Measurements from ENCODE around the gene TNXB. TPM values are rescaled to one million over a fixed set of nuclear protein-coding genes. Genes with fewer than 3 reads are reported as not detected.
"Not testable (repeated sequence)": the region's sequence is repeated elsewhere in the genome, so short reads cannot be mapped to it uniquely, and the experiment has no call there.

Gene TNXB
- total and polyA plus RNA-seq, 3 experiments from 2014 or later = 2.5 to 4.9 TPM; not detected in 1

DNA sequence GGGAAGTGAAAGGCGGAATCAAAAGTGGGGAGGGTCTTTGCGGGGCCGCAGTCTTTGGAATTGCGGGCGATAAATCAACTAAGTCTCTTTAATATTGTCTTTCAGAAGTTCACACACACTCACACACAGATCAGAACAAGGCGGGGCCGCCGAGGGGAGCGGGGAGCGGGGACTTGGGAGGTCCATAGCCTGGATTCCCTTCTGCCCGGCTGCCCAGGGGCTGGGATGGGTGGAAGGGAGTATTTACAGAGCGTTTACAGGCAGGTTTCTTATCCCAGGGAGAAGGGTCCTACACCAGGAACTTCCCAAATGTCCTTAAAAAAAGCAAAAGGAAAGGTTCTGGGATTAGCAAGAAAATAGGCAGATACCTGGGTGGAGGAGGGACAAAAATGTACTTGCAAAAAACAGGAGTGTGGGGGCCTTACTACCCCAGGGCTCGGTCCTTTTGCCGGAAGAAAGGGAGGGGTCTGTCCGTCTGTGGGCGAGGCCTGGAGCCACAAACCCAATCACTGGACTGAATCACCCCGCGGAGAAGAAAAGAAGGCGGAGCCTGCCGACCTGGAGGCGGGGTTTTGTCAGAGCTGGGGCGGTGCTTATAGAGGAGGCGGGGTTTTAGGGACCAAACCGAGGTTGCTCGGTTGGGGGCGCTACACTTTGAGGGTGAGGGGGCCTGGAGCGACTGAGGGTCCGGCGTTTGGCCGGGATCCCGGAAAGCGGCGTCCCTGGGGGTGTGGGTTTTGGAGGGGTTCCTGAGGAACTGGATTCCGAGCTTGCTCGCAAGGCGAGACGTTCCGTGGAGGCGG lies 39.4 kb upstream of the TNXB start:
- Histone ChIP-seq H3K27ac (ENCODE audit: low read depth, low read length) (no peak overlapping the region), H3K27me3 (ENCODE audit: insufficient read depth, low read length, poor library complexity, severe bottlenecking) (no peaks in the 10 kb centered on the region), H3K36me3 (ENCODE audit: insufficient read depth, low read length) (no peaks in the 10 kb centered on the region), H3K9me3 (ENCODE audit: low read length) (no peaks in the 10 kb centered on the region), H3K4me1 (ENCODE audit: insufficient read depth, low read length) (peaks cover 14% of the 10 kb centered on the region), H3K4me3 (ENCODE audit: low read length) (no peak overlapping the region)
- peaks cover 0 to 8% (median 0%) of the 10 kb centered on the region in 3 donors for H3K36me3 Mint-ChIP-seq
- CTCF ChIA-PET = interaction anchor here (1.0 to 2.0 kb wide), 4 partner anchors 10 to 97 kb away, joined by 3 to 9 read pairs (median 4); no protein-coding TSS in a partner anchor
- peak; percentile 37 to 80 (median 58) for DNase-seq
- peaks cover 33 to 52% (median 48%) of the 10 kb centered on the region in 3 donors for H3K4me1 Mint-ChIP-seq
- peak overlapping the region; percentile 80 to 89 (median 84) for H3K4me3 Mint-ChIP-seq
- POLR2A ChIA-PET = no interaction called here
- peaks cover 29 to 47% of the 10 kb centered on the region in 2 donors for H3K27me3 Mint-ChIP-seq
- H3K9me3 Mint-ChIP-seq = peaks cover 0 to 8% (median 0%) of the 10 kb centered on the region in 5 donors
- H3K27ac Mint-ChIP-seq = peak overlapping the region; percentile 28 to 90 (median 68)

DNA sequence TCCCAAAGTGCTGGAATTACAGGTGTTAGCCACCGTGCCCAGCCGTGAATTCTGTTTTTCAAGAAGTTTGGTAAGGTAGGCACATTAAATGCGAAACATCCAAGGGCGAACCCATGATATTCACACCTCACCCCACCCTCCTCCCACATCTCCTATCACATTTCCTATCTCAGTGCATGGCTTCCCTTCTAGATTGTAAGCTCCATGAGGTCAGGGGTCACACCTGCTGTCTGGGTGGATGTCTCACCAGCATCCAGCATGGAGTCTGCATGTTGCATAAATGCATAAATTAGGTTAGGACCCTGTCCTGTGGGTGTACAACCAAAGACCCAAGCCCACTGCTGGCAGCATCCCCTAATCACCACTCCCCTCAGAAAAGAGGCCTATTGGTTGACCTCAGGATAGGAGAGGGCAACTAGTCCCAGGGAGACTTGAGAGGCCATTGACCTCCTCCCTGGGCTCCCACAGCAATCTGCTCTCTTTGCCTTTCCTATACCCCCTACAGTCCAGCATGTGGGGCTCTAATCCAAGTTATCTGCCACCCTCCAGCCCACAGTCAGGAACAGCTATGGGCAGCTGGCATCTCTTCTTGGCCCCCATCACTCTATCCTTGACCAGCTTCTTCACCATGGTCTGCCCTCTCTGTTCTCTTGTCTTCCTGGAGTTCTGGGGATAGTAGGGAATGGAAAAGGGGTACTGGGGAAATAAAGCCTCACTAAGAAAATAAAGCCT lies 38.4 kb upstream of the TNXB start:
- no peaks in the 10 kb centered on the region for H3K9me3 ChIP-seq (ENCODE audit: low read length)
- H3K27me3 Mint-ChIP-seq = peaks cover 29 to 47% of the 10 kb centered on the region in 2 donors
- peaks cover 0 to 8% (median 0%) of the 10 kb centered on the region in 5 donors for H3K9me3 Mint-ChIP-seq
- peaks cover 6% of the 10 kb centered on the region for H3K4me1 ChIP-seq (ENCODE audit: insufficient read depth, low read length)
- no peaks in the 10 kb centered on the region for H3K36me3 ChIP-seq (ENCODE audit: insufficient read depth, low read length)
- no peak for DNase-seq
- no peaks in the 10 kb centered on the region for H3K27me3 ChIP-seq (ENCODE audit: insufficient read depth, low read length, poor library complexity, severe bottlenecking)
- POLR2A ChIA-PET = no interaction called here
- no peak overlapping the region for H3K27ac ChIP-seq (ENCODE audit: low read depth, low read length)
- H3K4me1 Mint-ChIP-seq = peaks cover 26 to 43% (median 40%) of the 10 kb centered on the region in 3 donors
- H3K27ac Mint-ChIP-seq = peak overlapping the region in 3 of 8 donors; percentile 5 to 90 (median 51)
- CTCF ChIA-PET = interaction anchor here (0.6 to 2.0 kb wide), 5 partner anchors 9 to 600 kb away, joined by 3 to 9 read pairs (median 3); no protein-coding TSS in a partner anchor
- no peak overlapping the region for H3K4me3 ChIP-seq (ENCODE audit: low read length)
- H3K4me3 Mint-ChIP-seq = peak overlapping the region in 3 of 7 donors; percentile 86 to 89 (median 86)
- peaks cover 0 to 8% (median 0%) of the 10 kb centered on the region in 3 donors for H3K36me3 Mint-ChIP-seq

DNA sequence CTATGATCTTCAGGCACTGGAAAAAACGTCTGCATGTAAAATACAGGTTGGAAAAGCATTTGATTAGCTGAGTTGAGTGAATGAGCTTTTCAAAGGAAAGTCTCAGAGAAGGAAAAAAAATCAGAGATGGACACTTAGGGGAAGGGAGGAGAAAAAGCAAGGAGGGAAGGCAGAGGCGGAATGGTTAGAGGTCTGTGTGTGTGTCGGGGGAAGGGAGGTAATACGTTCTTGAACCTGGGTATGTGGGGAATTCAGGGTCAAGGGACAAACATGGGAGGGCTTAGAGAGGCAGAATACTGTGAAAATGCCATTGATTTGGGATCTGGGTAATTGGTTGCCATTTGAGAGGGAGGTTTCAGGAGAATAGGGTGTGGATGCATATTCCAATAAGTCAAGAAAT lies 37.5 kb upstream of the TNXB start:
- no peak overlapping the region for H3K27ac ChIP-seq (ENCODE audit: low read depth, low read length)
- ChIA-PET POLR2A (no interaction called here), CTCF (no interaction called here)

GRCh38 chr6:32146287-32146686 lies 37.1 kb upstream of the TNXB start:
- peaks cover 28 to 53% of the 10 kb centered on the region in 2 donors for H3K27me3 Mint-ChIP-seq
- CTCF ChIA-PET = no interaction called here
- POLR2A ChIA-PET = interaction anchor here (0.6 kb wide), 1 partner anchor 11 kb away, joined by 4 read pairs; no protein-coding TSS in a partner anchor
- H3K4me3 ChIP-seq (ENCODE audit: low read length) = no peak overlapping the region
- no peaks in the 10 kb centered on the region for H3K27me3 ChIP-seq (ENCODE audit: insufficient read depth, low read length, poor library complexity, severe bottlenecking)
- no peak for DNase-seq
- H3K9me3 Mint-ChIP-seq = peaks cover 0 to 8% (median 0%) of the 10 kb centered on the region in 5 donors
- peaks cover 0 to 8% (median 0%) of the 10 kb centered on the region in 3 donors for H3K36me3 Mint-ChIP-seq
- H3K36me3 ChIP-seq (ENCODE audit: insufficient read depth, low read length) = no peaks in the 10 kb centered on the region
- peak overlapping the region in 1 of 7 donors; percentile 0 for H3K4me3 Mint-ChIP-seq
- H3K4me1 ChIP-seq (ENCODE audit: insufficient read depth, low read length) = no peaks in the 10 kb centered on the region
- no peaks in the 10 kb centered on the region for H3K9me3 ChIP-seq (ENCODE audit: low read length)
- peaks cover 23 to 36% (median 33%) of the 10 kb centered on the region in 3 donors for H3K4me1 Mint-ChIP-seq
- no peak overlapping the region for H3K27ac ChIP-seq (ENCODE audit: low read depth, low read length)
- H3K27ac Mint-ChIP-seq = no peak overlapping the region

More for the DNA sequence above, 37.5 kb upstream of the TNXB start:
- peaks cover 29 to 51% of the 10 kb centered on the region in 2 donors for H3K27me3 Mint-ChIP-seq
- Histone ChIP-seq H3K9me3 (ENCODE audit: low read length) (no peaks in the 10 kb centered on the region), H3K36me3 (ENCODE audit: insufficient read depth, low read length) (no peaks in the 10 kb centered on the region), H3K27me3 (ENCODE audit: insufficient read depth, low read length, poor library complexity, severe bottlenecking) (no peaks in the 10 kb centered on the region), H3K4me1 (ENCODE audit: insufficient read depth, low read length) (no peaks in the 10 kb centered on the region), H3K4me3 (ENCODE audit: low read length) (no peak overlapping the region)
- H3K4me1 Mint-ChIP-seq = peaks cover 23 to 38% (median 35%) of the 10 kb centered on the region in 3 donors
- H3K9me3 Mint-ChIP-seq = peaks cover 0 to 8% (median 0%) of the 10 kb centered on the region in 5 donors
- no peak overlapping the region for H3K4me3 Mint-ChIP-seq
- peaks cover 0 to 8% (median 0%) of the 10 kb centered on the region in 3 donors for H3K36me3 Mint-ChIP-seq
- no peak overlapping the region for H3K27ac Mint-ChIP-seq
- DNase-seq = no peak

DNA sequence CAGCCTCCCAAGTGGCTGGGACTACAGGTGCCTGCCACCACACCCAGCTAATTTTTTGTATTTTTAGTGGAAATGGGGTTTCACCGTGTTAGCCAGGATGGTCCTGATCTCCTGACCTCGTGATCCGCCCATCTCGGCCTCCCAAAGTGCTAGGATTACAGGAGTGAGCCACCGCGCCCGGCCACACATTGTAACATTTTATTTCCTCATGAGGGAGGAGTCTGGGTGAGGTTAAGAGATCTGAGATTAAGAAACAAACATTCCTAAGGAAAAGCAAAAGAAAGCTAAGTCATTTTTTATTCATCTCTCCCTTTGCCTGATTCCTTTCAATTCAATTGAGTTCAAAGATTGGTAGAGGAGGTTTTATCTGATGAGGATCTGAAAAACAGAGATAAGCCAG lies 35.1 kb upstream of the TNXB start:
- POLR2A ChIA-PET = not testable (repeated sequence)

DNA sequence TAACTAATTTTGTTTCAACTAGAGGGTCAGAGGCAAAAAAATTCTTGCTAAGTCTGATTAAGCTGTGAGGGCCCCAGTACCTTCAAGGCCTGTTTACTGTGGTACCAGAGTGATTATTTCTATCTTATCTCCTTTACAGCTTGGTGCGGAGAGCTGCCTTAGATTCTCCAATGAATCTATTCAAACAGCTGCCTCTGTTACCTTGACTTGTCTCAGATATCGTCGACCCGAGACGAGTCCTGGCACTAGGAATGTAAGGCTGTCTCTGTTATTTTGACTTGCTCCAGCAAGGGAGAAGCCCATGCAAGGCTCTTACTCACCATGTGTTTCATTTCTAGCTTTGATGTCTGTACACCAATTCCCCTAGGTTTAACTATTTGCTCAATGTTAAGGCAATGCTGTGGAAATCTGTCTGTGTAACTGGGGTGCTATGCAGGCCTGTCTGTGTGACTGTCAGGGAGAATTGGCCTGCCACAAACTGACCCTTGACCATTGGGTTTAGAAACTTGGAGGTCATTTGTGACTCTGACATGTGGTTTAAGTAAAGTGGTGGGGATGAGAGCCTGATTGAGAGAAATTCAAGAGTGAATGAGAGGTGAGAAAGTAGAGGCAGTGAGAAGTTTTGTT lies 31.4 kb upstream of the TNXB start:
- Mint-ChIP-seq H3K4me1 (no peaks in the 10 kb centered on the region), H3K4me3 (no peak overlapping the region), H3K36me3 (no peaks in the 10 kb centered on the region), H3K27ac (peak overlapping the region in 1 of 8 donors; percentile 63), H3K9me3 (no peaks in the 10 kb centered on the region), H3K27me3 (peaks cover 11% of the 10 kb centered on the region in 2 donors)
- POLR2A ChIA-PET = no interaction called here
- Histone ChIP-seq H3K27me3 (ENCODE audit: insufficient read depth, low read length, poor library complexity, severe bottlenecking) (no peaks in the 10 kb centered on the region), H3K4me1 (ENCODE audit: insufficient read depth, low read length) (no peaks in the 10 kb centered on the region), H3K9me3 (ENCODE audit: low read length) (no peaks in the 10 kb centered on the region), H3K27ac (ENCODE audit: low read depth, low read length) (no peak overlapping the region), H3K4me3 (ENCODE audit: low read length) (no peak overlapping the region), H3K36me3 (ENCODE audit: insufficient read depth, low read length) (no peaks in the 10 kb centered on the region)
- no peak for DNase-seq
- CTCF ChIA-PET = no interaction called here

More for the DNA sequence above, 35.1 kb upstream of the TNXB start:
- not testable (repeated sequence) for H3K4me1 ChIP-seq (ENCODE audit: insufficient read depth, low read length); DNase-seq; H3K9me3 ChIP-seq (ENCODE audit: low read length); H3K4me3 Mint-ChIP-seq; H3K36me3 ChIP-seq (ENCODE audit: insufficient read depth, low read length); H3K9me3 Mint-ChIP-seq; H3K36me3 Mint-ChIP-seq; H3K27ac ChIP-seq (ENCODE audit: low read depth, low read length); H3K4me3 ChIP-seq (ENCODE audit: low read length); H3K27me3 ChIP-seq (ENCODE audit: insufficient read depth, low read length, poor library complexity, severe bottlenecking); H3K27ac Mint-ChIP-seq
- Mint-ChIP-seq H3K27me3 (peaks cover 24 to 42% of the 10 kb centered on the region in 2 donors), H3K4me1 (peaks cover 16 to 26% (median 20%) of the 10 kb centered on the region in 3 donors)
- CTCF ChIA-PET = interaction anchor here (1.1 kb wide), 1 partner anchor 18 kb away, joined by 3 read pairs; no protein-coding TSS in a partner anchor

DNA sequence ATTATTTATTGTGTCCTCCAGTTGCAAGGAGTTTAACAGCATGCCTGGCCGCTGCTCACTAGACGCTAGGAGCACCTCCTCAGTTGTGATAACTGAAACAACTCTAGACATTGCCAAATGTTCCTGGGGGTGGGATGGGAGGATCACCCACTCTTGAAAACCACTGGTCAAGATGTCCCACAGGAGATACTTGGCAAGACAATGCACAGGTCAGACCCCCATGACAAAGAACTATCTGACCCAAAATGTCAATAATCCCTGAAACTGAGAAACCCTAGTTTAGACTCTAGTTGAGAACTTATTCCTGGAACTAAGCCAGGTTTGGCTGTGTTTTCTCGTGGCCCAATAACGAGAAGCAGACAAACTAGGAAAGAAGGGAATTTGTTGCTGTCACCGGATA lies 30.5 kb upstream of the TNXB start:
- CTCF ChIA-PET = interaction anchor here (1.8 kb wide), 1 partner anchor 9 kb away, joined by 9 read pairs; no protein-coding TSS in a partner anchor
- no peak overlapping the region for H3K4me3 ChIP-seq (ENCODE audit: low read length)

More for the DNA sequence above, 30.5 kb upstream of the TNXB start:
- H3K27me3 ChIP-seq (ENCODE audit: insufficient read depth, low read length, poor library complexity, severe bottlenecking) = no peaks in the 10 kb centered on the region
- POLR2A ChIA-PET = no interaction called here
- no peaks in the 10 kb centered on the region for H3K4me1 ChIP-seq (ENCODE audit: insufficient read depth, low read length)
- no peaks in the 10 kb centered on the region for H3K36me3 ChIP-seq (ENCODE audit: insufficient read depth, low read length)
- Mint-ChIP-seq H3K27me3 (peaks cover 11 to 14% of the 10 kb centered on the region in 2 donors), H3K36me3 (no peaks in the 10 kb centered on the region), H3K4me1 (no peaks in the 10 kb centered on the region), H3K9me3 (no peaks in the 10 kb centered on the region), H3K4me3 (no peak overlapping the region), H3K27ac (no peak overlapping the region)
- H3K27ac ChIP-seq (ENCODE audit: low read depth, low read length) = no peak overlapping the region
- H3K9me3 ChIP-seq (ENCODE audit: low read length) = no peaks in the 10 kb centered on the region
- DNase-seq = no peak

Data from CD8-positive, alpha-beta memory T cell (primary cell).